HG03159 (cell line): ENCODE measurements around the gene YIPF3.
"Not testable (repeated sequence)": the region's sequence is repeated elsewhere in the genome, so short reads cannot be mapped to it uniquely, and the experiment has no call there.

Source experiments
- ATAC-seq: cut with Tn5 transposase; IDR thresholded peaks from one replicate; pipeline ENCODE4 v1.9.1; 2021; ENCODE audit warnings: mild to moderate bottlenecking, moderate library complexity; ENCODE audit not compliant: unreplicated experiment

The YIPF3 gene

GRCh38 chr6:43467265-43467664 lies 49.5 kb downstream of the YIPF3 start:
- not testable (repeated sequence) for ATAC-seq

GRCh38 chr6:43465948-43466347 lies 50.8 kb downstream of the YIPF3 start:
- ATAC-seq, result no peak

GRCh38 chr6:43464337-43464736 lies 52.4 kb downstream of the YIPF3 start:
- ATAC-seq, result no peak

GRCh38 chr6:43461936-43462335 lies 54.8 kb downstream of the YIPF3 start:
- ATAC-seq, result no peak
